ENCODE data around the gene TSPOAP1. TPM values are rescaled to one million over a fixed set of nuclear protein-coding genes. Genes with fewer than 3 reads are reported as not detected.

Gene TSPOAP1
- total and polyA plus RNA-seq, 10 of the 15 experiments (the other 5 are each of a cell fraction or from before 2014, with no cell fraction given), result 0.58 to 16.4 (median 4.2) TPM; not detected in 1

DNA sequence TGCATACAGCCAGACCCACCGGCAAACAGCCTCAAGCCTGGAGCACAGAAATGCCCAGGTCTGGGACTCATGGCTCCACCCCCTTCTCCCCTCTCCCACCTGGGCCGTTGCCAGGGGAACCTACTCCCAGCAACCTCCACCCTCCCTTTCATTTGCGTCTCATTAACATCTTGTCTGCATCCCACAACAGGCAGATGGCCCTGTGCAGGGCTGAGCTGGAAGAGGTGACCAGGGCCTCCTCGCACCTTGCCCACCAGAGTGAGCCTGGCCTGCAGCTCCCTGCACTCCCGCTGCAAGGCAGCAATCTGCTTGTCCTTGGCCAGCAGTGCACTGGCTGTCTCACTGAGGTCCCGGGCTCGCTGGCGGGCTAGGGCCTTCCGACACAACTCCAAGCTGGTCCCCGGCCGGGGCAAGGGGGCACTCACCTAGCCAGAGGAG, 3.3 kb downstream of the TSPOAP1 start:
- H3K4me1 ChIP-seq (ENCODE audit: control insufficient read depth, insufficient read depth, low read length), result peaks cover 18% of the 10 kb centered on the region
- peaks cover 0 to 3% of the 10 kb centered on the region in 2 experiments; a peak in 2 of 4 replicates for H3K36me3 ChIP-seq (ENCODE audit: control insufficient read depth in 2 of 2, insufficient read depth in 2 of 2, low read length in 1 of 2)
- no peak for FAIRE-seq
- 83% methylated on average over 11 of the region's 11 CpGs for WGBS (ENCODE audit: insufficient coverage, insufficient replicate concordance, low lambda C conversion rate, missing lambda C conversion rate)
- no peak overlapping the region for H2AFZ ChIP-seq (ENCODE audit: control insufficient read depth, low read depth, low read length)
- peaks cover 18% of the 10 kb centered on the region for H3K79me2 ChIP-seq (ENCODE audit: control insufficient read depth, insufficient read depth, low read length)
- ChIA-PET CTCF (interaction anchor here (1.2 to 4.0 kb wide), 6 partner anchors 8 to 125 kb away, joined by 3 to 51 read pairs (median 15); partner anchors contain the start of gene RNF43), POLR2A (interaction anchor here (1.3 to 8.4 kb wide), 5 partner anchors 8 to 88 kb away, joined by 4 to 77 read pairs (median 4); partner anchors contain the start of gene SUPT4H1), SMC1A (ENCODE audit: uncharacterized antibody, unreplicated experiment) (interaction anchor here (1.0 to 3.8 kb wide), 8 partner anchors 8 to 101 kb away, joined by 3 to 40 read pairs (median 4); partner anchors contain the start of gene RNF43), RAD21 (ENCODE audit: unreplicated experiment) (interaction anchor here (1.0 to 3.6 kb wide), 4 partner anchors 8 to 27 kb away, joined by 3 to 40 read pairs (median 8); partner anchors contain the start of gene SUPT4H1)
- no peaks in the 10 kb centered on the region for H3K9me3 ChIP-seq (replicated peaks; ENCODE audit: control insufficient read depth, insufficient read depth, low read length)
- peak overlapping the region; percentile 57 for H3K4me2 ChIP-seq (ENCODE audit: control insufficient read depth, insufficient read depth)
- intact Hi-C loops (cut with micrococcal nuclease; ENCODE audit: unreplicated experiment), result no loop called here
- H3K9ac ChIP-seq (ENCODE audit: control insufficient read depth, insufficient read depth, low read length), result no peak overlapping the region
- no peak overlapping the region for H3K27ac ChIP-seq (ENCODE audit: control insufficient read depth, insufficient read depth)
- no peaks in the 10 kb centered on the region for H4K20me1 ChIP-seq (ENCODE audit: control insufficient read depth, insufficient read depth)
- DNase-seq (ENCODE audit: low read depth, low spot score), result no peak
- TF ChIP-seq POLR2AphosphoS5 (IDR thresholded peaks at IDR 0.05; ENCODE audit: low read length), result peak; percentile 12; the same call in 1 of the 2 replicates
- TF ChIP-seq ZNF207 (IDR thresholded peaks at IDR 0.05; ENCODE audit: borderline replicate concordance), result no peak
- TF ChIP-seq BMI1 (IDR thresholded peaks at IDR 0.05; ENCODE audit: borderline replicate concordance), result peak; percentile 66
- no TSS peak for BruUV-seq (replicated peaks)
- H3K27me3 ChIP-seq (replicated peaks in 1 of 2; ENCODE audit: control insufficient read depth in 2 of 2, insufficient read depth in 2 of 2, low read length in 1 of 2), result no peaks in the 10 kb centered on the region; a peak in 1 of 4 replicates
- peak overlapping the region; percentile 24; the same call in 1 of the 2 replicates for H3K4me3 ChIP-seq
- no peak for ATAC-seq
- in situ Hi-C loops (cut with MboI), result no loop called here

DNA sequence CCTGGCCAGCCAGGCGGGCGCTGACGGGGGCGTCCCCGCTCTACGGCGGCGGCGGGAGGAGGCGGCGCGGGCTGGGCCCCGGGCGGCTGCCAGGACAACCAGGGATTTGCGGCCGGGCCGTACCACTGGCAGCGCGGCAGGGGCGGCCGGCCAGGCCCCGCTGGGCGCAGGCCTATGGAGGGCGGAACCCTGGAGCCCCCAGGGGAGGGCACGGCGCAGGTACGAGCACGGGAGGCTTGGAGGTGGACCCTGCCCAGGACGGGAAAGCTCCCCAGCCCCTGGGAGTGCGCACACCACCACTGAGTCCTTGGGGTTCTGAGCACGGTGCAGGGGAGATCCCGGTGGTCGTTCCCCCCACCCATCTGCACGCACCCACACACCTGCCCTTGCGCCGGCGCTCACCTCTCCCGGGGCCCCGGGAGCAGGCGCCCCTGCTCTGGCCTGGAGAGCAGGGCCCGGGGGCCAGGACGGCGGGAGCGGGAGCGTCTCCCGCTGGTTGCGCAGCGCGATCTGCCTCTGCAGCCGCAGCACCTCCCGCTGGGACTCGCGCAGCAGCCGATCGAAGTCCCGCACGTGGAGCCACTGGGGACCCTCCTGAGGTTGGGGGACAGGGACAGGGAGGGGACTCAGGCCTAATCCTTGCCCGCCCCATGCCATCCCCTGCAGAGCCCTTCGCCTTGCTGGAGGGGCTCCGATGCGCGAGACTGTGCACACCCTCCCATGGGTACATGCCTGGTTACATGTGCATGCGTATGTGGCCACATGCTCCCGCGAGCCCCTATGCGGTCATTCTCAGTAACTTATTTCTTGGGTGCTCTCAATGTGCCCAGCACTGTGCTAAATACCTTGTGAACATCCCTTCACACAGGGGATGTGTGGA, 3.9 kb downstream of the TSPOAP1 start:
- no peak for FAIRE-seq
- ChIA-PET CTCF (interaction anchor here (2.7 to 4.0 kb wide), 2 partner anchors 20 kb away, joined by 15 to 51 read pairs; no protein-coding TSS in a partner anchor), RAD21 (ENCODE audit: unreplicated experiment) (interaction anchor here (1.0 to 10.9 kb wide), 2 partner anchors 18 to 93 kb away, joined by 3 to 227 read pairs; partner anchors contain the start of gene RNF43), SMC1A (ENCODE audit: uncharacterized antibody, unreplicated experiment) (interaction anchor here (1.1 to 12.9 kb wide), 4 partner anchors 12 to 91 kb away, joined by 3 to 249 read pairs (median 24); no protein-coding TSS in a partner anchor), POLR2A (interaction anchor here (1.4 to 8.4 kb wide), 4 partner anchors 15 to 89 kb away, joined by 4 to 77 read pairs (median 22); partner anchors contain the start of gene SUPT4H1)
- Histone ChIP-seq H3K27me3 (replicated peaks in 1 of 2; ENCODE audit: control insufficient read depth in 2 of 2, insufficient read depth in 2 of 2, low read length in 1 of 2) (no peaks in the 10 kb centered on the region; a peak in 1 of 4 replicates), H3K36me3 (ENCODE audit: control insufficient read depth in 2 of 2, insufficient read depth in 2 of 2, low read length in 1 of 2) (peaks cover 0 to 2% of the 10 kb centered on the region in 2 experiments; a peak in 1 of 4 replicates), H2AFZ (ENCODE audit: control insufficient read depth, low read depth, low read length) (no peak overlapping the region), H4K20me1 (ENCODE audit: control insufficient read depth, insufficient read depth) (no peaks in the 10 kb centered on the region), H3K4me1 (ENCODE audit: control insufficient read depth, insufficient read depth, low read length) (peaks cover 18% of the 10 kb centered on the region), H3K27ac (ENCODE audit: control insufficient read depth, insufficient read depth) (no peak overlapping the region), H3K9ac (ENCODE audit: control insufficient read depth, insufficient read depth, low read length) (no peak overlapping the region), H3K9me3 (replicated peaks; ENCODE audit: control insufficient read depth, insufficient read depth, low read length) (no peaks in the 10 kb centered on the region), H3K79me2 (ENCODE audit: control insufficient read depth, insufficient read depth, low read length) (peaks cover 11% of the 10 kb centered on the region), H3K4me2 (ENCODE audit: control insufficient read depth, insufficient read depth) (peak overlapping the region; percentile 57), H3K4me3 (peak overlapping the region; percentile 24; the same call in 1 of the 2 replicates)
- 24% methylated on average over 57 of the region's 66 CpGs for WGBS (ENCODE audit: insufficient coverage, insufficient replicate concordance, low lambda C conversion rate, missing lambda C conversion rate)
- DNase-seq (ENCODE audit: low read depth, low spot score), result no peak
- BruUV-seq (replicated peaks), result no TSS peak
- ATAC-seq, result peak; percentile 2
- in situ Hi-C loops (cut with MboI) (no loop called here), intact Hi-C loops (cut with micrococcal nuclease; ENCODE audit: unreplicated experiment) (no loop called here)
- TF ChIP-seq, protein P1, sequence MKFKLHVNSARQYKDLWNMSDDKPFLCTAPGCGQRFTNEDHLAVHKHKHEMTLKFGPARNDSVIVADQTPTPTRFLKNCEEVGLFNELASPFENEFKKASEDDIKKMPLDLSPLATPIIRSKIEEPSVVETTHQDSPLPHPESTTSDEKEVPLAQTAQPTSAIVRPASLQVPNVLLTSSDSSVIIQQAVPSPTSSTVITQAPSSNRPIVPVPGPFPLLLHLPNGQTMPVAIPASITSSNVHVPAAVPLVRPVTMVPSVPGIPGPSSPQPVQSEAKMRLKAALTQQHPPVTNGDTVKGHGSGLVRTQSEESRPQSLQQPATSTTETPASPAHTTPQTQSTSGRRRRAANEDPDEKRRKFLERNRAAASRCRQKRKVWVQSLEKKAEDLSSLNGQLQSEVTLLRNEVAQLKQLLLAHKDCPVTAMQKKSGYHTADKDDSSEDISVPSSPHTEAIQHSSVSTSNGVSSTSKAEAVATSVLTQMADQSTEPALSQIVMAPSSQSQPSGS (IDR thresholded peaks at IDR 0.05; ENCODE audit: low read length), result no peak
- no peak for TF ChIP-seq NBN (IDR thresholded peaks at IDR 0.05)
- TF ChIP-seq HDAC6 (IDR thresholded peaks at IDR 0.05; ENCODE audit: unreplicated experiment), result no peak
- TF ChIP-seq FOXK2 (IDR thresholded peaks at IDR 0.05), result peak; percentile 74
- TF ChIP-seq, protein P2, sequence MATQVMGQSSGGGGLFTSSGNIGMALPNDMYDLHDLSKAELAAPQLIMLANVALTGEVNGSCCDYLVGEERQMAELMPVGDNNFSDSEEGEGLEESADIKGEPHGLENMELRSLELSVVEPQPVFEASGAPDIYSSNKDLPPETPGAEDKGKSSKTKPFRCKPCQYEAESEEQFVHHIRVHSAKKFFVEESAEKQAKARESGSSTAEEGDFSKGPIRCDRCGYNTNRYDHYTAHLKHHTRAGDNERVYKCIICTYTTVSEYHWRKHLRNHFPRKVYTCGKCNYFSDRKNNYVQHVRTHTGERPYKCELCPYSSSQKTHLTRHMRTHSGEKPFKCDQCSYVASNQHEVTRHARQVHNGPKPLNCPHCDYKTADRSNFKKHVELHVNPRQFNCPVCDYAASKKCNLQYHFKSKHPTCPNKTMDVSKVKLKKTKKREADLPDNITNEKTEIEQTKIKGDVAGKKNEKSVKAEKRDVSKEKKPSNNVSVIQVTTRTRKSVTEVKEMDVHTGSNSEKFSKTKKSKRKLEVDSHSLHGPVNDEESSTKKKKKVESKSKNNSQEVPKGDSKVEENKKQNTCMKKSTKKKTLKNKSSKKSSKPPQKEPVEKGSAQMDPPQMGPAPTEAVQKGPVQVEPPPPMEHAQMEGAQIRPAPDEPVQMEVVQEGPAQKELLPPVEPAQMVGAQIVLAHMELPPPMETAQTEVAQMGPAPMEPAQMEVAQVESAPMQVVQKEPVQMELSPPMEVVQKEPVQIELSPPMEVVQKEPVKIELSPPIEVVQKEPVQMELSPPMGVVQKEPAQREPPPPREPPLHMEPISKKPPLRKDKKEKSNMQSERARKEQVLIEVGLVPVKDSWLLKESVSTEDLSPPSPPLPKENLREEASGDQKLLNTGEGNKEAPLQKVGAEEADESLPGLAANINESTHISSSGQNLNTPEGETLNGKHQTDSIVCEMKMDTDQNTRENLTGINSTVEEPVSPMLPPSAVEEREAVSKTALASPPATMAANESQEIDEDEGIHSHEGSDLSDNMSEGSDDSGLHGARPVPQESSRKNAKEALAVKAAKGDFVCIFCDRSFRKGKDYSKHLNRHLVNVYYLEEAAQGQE (IDR thresholded peaks at IDR 0.05; ENCODE audit: low read depth, low read length), result no peak
- TF ChIP-seq CHD4 (IDR thresholded peaks at IDR 0.05), result no peak
- peak; percentile 29; the same call in 1 of the 2 replicates for TF ChIP-seq ATF7 (IDR thresholded peaks at IDR 0.05; ENCODE audit: low read depth)

All from GM12878 (cell line).